Activated T-cell treated with anti-CD3 and anti-CD28 coated beads for 48 hours (primary cell): ENCODE measurements around the gene PCDHGA7.
"Not testable (repeated sequence)": the region's sequence is repeated elsewhere in the genome, so short reads cannot be mapped to it uniquely, and the experiment has no call there.

ENCODE experiments used
- DNase-seq: peaks from one replicate; pipeline ENCODE4 v3.0.0-alpha.2; 2020; ENCODE audit warnings: low read depth

Gene PCDHGA7

DNA sequence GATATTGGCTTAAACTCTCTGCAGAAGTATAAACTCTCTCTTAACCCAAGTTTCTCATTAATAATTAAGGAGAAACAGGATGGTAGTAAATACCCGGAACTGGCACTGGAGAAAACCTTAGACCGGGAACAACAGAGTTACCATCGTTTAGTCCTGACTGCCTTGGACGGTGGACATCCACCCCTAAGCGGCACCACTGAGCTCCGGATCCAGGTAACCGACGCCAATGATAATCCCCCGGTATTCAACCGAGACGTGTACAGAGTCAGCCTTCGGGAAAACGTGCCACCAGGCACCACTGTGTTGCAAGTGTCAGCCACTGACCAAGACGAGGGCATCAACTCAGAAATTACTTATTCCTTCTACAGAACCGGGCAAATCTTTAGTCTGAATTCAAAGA lies 16.1 kb downstream of the PCDHGA7 start:
- no peak for DNase-seq

DNA sequence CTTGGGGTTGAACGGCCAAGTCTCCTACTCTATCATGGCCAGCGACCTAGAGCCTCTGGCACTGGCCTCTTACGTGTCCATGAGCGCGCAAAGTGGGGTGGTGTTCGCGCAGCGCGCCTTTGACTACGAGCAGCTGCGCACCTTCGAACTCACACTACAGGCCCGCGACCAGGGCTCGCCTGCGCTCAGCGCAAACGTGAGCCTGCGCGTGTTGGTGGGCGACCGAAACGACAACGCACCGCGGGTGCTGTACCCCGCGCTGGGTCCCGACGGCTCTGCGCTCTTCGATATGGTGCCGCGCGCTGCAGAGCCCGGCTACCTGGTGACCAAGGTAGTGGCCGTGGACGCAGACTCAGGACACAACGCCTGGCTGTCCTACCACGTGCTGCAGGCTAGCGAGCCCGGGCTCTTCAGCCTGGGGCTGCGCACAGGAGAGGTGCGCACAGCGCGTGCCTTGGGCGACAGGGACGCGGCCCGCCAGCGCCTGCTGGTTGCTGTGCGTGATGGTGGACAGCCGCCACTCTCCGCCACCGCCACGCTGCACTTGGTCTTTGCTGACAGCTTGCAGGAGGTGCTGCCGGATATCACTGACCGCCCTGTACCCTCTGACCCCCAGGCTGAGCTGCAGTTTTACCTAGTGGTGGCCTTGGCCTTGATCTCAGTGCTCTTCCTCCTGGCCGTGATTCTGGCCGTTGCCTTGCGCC lies 17.2 kb downstream of the PCDHGA7 start:
- no peak for DNase-seq

DNA sequence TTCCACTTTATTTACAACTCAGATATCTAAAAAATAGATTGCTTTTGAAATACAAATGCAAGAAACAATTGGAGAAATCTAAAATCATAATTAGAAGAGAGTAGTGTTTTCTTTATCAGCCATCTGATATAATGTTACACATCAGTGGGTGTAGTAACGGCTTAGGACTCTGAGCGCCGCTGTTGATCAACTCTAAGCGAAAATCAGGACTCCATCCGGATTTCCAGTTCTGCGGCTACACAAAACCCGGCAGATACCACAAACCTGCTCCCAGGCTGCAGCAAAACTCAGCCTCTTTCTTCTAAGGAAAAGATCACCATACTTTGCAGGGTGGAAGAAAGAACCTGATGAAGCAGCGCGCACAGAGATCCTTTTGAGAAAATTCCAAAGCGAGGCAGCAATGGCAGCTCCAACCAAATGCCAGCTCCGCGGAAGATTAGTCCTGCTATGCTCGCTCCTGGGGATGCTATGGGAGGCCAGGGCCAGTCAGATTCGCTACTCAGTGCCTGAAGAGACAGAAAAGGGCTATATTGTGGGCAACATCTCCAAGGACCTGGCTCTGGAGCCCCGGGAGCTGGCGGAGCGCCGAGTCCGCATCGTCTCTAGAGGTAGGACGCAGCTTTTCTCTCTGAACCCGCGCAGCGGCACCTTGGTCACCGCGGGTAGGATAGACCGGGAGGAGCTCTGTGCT lies 20.2 kb downstream of the PCDHGA7 start, which contains the start of gene PCDHGA9:
TSS of gene PCDHGA9 (plus strand) at position 226 of the 691 bp plus-strand sequence. CDS start at position 401, 175 bp downstream.
- DNase-seq, result no peak

DNA sequence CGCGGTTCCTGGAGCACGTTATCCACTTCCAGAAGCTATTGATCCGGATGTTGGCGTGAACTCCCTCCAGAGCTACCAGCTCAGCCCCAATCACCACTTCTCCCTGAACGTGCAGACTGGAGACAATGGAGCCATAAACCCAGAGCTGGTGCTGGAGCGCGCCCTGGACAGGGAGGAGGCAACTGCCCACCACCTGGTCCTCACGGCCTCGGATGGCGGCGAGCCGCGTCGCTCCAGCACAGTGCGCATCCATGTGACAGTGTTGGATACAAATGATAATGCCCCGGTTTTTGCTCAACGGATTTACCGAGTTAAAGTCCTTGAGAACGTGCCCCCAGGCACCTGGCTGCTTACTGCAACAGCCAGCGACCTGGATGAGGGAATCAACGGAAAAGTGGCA lies 20.8 kb downstream of the PCDHGA7 start:
- DNase-seq, result no peak

DNA sequence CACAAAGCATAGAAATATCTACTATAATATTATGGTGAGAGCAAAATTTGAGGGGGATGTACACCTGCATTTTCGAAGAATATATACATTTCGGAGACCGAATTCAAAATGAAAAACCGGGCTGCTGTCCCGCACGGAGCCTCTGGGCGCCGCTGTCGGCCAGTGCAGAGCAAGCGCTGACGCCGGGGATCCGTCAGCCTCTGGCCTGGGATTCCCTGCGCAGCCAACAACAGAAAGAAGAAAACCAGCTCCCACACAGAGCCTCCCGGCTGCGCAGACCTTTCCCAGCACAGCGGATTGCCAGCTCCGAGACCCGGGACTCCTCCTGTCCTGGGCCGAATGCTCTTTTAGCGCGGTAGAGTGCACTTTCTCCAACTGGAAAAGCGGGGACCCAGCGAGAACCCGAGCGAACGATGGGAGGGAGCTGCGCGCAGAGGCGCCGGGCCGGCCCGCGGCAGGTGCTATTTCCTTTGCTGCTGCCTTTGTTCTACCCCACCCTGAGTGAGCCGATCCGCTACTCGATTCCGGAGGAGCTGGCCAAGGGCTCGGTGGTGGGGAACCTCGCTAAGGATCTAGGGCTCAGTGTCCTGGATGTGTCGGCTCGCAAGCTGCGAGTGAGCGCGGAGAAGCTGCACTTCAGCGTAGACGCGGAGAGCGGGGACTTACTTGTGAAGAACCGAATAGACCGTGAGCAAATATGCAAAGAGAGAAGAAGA lies 25.4 kb downstream of the PCDHGA7 start, which contains the start of gene PCDHGB6:
TSS of gene PCDHGB6 (plus strand) at position 232 of the 716 bp plus-strand sequence. CDS start at position 414, 182 bp downstream.
- DNase-seq, result peak; percentile 38

DNA sequence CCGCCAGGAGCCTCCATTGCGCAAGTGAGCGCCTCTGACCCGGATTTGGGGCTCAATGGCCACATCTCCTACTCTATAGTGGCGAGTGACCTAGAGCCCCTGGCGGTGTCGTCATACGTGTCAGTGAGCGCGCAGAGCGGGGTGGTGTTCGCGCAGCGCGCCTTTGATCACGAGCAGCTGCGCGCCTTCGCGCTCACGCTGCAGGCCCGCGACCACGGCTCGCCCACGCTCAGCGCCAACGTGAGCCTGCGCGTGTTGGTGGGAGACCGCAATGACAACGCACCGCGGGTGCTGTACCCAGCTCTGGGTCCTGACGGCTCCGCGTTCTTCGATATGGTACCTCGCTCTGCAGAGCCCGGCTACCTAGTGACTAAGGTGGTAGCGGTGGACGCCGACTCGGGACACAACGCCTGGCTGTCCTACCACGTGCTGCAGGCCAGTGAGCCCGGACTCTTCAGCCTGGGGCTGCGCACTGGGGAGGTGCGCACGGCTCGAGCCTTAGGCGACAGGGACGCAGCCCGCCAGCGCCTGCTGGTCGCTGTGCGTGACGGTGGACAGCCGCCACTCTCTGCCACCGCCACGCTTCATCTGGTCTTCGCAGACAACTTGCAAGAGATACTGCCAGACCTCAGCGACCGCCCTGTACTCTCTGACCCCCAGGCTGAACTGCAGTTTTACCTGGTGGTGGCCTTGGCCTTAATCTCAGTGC lies 27.2 kb downstream of the PCDHGA7 start:
- DNase-seq, result no peak

DNA sequence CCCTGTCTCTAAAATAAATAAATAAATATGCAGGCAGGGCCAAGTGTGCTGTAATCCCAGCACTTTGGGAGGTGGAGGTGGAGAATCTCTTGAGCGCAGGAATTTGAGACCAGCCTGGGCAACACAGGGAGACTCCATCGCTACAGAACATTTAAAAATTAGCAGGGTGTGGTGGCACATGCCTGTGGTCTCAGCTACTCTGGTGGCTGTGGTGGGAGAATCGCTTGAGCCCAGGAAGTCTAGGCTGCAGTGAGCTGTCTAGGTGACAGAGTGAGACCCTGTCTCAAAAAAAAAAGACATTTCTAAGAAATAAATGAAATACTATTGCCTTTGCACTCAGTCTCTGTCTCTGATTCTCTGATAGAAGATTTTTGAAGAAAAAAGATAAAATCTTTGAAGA lies 29.0 kb downstream of the PCDHGA7 start:
- no peak for DNase-seq

DNA sequence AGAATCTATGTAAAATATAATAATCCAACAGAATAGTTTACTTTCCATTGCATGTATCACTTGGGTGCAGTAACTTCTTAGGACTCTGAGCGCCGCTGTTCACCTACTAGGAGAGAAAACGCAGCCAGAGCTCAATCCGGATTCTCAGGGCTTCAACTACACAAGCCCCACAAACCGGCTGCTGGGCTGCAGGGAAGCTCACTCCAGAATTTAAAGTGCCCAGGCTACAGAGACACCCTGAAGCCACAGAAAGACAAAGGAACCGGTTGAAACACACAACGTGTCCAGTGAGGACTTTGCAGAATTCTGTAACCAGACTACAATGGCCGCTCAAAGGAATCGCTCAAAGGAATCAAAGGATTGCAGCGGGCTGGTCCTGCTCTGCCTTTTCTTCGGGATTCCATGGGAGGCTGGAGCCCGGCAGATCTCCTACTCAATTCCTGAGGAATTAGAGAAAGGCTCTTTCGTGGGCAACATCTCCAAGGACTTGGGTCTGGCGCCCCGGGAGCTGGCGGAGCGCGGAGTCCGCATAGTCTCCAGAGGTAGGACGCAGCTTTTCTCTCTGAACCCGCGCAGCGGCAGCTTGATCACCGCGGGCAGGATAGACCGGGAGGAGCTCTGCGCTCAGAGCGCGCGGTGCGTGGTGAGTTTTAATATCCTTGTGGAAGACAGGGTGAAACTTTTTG lies 30.5 kb downstream of the PCDHGA7 start, which contains the start of gene PCDHGA10:
TSS of gene PCDHGA10 (plus strand) at position 134 of the 686 bp plus-strand sequence. CDS start at position 323, 189 bp downstream.
- DNase-seq, result peak; percentile 40

DNA sequence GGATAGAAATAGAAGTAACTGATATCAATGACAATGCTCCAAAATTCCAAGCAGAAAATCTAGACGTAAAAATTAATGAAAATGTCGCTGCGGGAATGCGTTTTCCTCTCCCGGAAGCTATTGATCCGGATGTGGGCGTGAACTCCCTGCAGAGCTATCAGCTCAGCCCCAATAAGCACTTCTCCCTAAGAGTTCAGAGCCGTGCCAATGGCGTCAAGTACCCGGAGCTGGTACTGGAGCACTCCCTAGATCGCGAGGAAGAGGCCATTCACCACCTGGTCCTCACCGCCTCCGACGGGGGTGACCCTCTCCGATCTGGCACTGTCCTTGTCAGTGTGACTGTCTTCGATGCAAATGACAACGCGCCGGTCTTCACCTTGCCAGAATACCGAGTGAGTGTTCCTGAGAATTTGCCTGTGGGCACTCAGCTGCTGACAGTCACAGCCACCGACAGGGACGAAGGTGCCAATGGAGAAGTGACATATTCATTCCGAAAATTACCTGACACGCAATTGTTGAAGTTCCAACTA lies 31.1 kb downstream of the PCDHGA7 start:
- no peak for DNase-seq

DNA sequence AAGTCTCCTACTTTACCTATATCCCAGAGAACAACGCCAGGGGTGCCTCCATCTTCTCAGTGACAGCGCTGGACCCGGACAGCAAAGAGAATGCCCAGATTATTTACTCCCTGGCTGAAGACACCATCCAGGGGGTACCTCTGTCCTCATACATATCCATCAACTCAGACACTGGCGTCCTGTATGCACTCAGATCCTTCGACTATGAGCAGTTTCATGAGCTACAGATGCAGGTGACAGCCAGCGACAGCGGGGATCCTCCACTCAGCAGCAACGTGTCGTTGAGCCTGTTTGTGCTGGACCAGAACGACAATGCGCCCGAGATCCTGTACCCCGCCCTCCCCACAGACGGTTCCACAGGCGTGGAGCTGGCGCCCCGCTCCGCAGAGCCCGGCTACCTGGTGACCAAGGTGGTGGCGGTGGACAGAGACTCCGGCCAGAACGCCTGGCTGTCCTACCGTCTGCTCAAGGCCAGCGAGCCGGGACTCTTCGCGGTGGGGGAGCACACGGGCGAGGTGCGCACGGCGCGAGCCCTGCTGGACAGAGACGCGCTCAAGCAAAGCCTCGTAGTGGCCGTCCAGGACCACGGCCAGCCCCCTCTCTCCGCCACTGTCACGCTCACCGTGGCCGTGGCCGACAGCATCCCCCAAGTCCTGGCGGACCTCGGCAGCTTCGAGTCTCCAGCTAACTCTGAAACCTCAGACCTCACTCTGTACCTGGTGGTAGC lies 32.2 kb downstream of the PCDHGA7 start:
- DNase-seq, result not testable (repeated sequence)

DNA sequence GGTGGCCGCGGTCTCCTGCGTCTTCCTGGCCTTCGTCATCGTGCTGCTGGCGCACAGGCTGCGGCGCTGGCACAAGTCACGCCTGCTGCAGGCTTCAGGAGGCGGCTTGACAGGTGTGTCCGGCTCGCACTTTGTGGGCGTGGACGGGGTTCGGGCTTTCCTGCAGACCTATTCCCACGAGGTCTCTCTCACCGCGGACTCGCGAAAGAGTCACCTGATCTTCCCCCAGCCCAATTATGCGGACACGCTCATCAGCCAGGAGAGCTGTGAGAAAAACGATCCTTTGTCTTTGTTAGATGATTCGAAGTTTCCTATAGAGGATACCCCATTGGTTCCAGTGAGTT lies 32.7 kb downstream of the PCDHGA7 start:
- not testable (repeated sequence) for DNase-seq

DNA sequence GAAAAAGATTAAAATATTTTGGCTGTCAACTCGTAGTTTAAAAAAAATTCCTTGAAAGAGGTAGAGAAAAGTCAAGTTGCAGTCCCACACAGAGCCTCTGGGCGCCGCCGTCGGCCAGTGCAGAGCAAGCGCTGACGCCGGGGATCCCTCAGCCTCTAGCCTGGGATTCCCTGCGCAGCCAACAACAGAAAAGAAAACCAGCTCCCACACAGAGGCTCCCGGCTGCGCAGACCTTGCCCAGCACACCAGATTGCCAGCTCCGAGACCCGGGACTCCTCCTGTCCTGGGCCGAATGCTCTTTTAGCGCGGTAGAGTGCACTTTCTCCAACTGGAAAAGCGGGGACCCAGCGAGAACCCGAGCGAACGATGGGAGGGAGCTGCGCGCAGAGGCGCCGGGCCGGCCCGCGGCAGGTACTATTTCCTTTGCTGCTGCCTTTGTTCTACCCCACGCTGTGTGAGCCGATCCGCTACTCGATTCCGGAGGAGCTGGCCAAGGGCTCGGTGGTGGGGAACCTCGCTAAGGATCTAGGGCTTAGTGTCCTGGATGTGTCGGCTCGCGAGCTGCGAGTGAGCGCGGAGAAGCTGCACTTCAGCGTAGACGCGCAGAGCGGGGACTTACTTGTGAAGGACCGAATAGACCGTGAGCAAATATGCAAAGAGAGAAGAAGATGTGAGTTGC lies 35.1 kb downstream of the PCDHGA7 start, which contains the start of gene PCDHGB7:
TSS of gene PCDHGB7 (plus strand) at position 184 of the 679 bp plus-strand sequence. CDS start at position 367, 183 bp downstream.
- peak; percentile 59 for DNase-seq

DNA sequence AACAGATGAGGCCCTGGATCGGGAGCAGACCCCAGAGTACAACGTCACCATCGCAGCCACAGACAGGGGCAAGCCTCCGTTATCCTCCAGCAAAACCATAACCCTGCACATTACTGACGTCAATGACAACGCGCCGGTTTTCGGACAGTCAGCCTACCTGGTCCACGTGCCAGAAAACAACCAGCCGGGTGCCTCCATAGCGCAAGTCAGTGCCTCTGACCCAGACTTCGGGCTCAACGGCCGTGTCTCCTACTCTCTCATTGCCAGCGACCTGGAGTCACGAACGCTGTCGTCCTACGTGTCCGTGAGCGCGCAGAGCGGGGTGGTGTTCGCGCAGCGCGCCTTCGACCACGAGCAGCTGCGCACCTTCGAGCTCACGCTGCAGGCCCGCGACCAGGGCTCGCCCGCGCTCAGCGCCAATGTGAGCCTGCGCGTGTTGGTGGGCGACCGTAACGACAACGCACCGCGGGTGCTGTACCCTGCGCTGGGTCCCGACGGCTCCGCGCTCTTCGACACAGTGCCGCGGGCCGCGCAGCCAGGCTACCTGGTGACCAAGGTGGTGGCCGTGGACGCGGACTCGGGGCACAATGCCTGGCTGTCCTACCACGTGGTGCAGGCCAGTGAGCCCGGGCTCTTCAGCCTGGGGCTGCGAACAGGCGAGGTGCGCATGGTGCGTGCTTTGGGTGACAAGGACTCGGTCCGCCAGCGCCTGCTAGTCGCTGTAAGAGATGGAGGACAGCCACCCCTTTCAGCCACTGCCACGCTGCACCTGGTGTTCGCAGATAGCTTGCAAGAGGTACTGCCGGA lies 36.7 kb downstream of the PCDHGA7 start:
- no peak for DNase-seq

DNA sequence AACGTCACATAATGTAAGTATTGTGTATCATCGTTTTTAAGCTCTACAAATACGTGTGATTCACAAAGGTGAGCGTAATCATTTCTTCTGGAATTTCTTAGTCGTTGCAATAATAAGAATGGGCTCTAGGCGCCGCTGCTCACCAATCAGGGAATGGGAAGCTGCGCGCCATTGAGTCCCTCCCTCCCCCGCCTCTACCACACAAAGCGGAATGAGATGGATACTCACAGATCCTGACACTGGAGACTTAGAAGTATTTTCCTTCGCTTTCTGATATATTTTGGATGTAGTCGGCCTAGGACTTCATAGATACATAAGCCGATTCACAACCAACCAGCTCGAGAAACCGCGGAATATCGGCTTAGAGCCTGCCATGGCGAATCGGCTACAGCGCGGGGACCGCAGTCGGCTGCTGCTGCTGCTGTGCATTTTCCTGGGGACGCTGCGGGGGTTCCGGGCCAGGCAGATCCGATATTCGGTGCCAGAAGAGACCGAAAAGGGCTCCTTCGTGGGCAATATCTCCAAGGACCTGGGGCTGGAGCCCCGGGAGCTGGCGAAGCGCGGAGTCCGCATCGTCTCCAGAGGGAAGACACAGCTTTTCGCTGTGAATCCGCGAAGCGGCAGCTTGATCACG lies 38.4 kb downstream of the PCDHGA7 start, which contains the start of gene PCDHGA11:
TSS of gene PCDHGA11 (plus strand) at position 197 of the 634 bp plus-strand sequence. CDS start at position 374, 177 bp downstream.
- DNase-seq, result peak; percentile 37

DNA sequence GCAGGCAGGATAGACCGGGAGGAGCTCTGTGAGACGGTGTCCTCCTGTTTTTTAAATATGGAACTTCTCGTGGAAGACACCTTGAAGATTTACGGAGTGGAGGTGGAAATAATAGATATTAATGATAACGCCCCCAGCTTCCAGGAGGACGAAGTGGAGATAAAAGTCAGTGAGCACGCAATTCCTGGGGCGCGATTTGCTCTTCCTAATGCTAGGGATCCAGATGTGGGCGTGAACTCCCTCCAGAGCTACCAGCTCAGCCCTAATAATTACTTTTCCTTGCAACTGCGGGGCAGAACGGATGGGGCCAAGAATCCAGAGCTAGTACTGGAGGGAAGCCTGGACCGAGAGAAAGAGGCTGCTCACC lies 38.9 kb downstream of the PCDHGA7 start:
- no peak for DNase-seq

DNA sequence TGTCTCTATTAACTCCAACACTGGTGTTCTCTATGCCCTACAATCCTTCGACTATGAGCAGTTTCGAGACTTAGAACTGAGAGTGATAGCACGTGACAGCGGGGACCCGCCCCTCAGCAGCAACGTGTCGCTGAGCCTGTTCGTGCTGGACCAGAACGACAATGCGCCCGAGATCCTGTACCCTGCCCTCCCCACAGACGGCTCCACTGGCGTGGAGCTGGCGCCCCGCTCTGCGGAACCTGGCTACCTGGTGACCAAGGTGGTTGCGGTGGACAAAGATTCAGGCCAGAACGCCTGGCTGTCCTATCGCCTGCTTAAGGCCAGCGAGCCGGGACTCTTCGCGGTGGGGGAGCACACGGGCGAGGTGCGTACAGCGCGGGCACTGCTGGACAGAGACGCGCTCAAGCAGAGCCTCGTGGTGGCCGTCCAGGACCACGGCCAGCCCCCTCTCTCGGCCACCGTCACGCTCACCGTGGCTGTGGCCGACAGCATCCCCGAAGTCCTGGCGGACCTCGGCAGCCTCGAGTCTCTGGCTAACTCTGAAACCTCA lies 40.3 kb downstream of the PCDHGA7 start:
- no peak for DNase-seq

DNA sequence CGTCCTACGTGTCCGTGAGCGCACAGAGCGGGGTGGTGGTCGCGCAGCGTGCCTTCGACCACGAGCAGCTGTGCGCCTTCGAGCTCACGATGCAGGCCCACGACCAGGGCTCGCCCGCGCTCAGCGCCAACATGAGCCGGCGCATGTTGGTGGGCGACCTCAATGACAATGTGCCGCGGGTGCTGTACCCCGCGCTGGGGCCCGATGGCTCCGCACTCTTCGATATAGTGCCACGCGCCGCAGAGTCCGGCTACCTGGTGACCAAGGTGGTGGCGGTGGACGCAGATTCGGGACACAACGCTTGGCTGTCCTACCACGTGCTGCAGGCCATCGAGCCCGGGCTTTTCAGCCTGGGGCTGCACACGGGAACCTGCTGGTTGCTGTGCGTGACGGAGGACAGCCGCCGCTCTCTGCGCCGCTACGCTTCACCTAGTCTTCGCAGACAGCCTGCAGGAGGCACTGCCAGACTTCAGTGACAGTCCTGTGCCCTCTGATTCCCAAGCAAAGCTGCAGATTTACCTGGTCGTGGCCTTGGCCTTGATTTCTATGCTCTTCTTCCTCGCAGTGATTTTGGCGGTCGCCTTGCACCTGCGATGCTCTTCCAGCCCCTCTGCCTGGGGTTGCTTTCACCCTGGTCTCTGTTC lies 45.4 kb downstream of the PCDHGA7 start:
- DNase-seq, result no peak
